ENCODE results near the gene GPR39.
"Not testable (repeated sequence)": the region's sequence is repeated elsewhere in the genome, so short reads cannot be mapped to it uniquely, and the experiment has no call there.

GPR39 gene

GRCh38 chr2:132416723-132417395, at the start of gene GPR39:
GPR39 (plus strand) TSS chr2:132416805.
- DNase-seq = no peak

GRCh38 chr2:132368191-132368590, 48.4 kb upstream of the GPR39 start:
- no peak for DNase-seq

DNA sequence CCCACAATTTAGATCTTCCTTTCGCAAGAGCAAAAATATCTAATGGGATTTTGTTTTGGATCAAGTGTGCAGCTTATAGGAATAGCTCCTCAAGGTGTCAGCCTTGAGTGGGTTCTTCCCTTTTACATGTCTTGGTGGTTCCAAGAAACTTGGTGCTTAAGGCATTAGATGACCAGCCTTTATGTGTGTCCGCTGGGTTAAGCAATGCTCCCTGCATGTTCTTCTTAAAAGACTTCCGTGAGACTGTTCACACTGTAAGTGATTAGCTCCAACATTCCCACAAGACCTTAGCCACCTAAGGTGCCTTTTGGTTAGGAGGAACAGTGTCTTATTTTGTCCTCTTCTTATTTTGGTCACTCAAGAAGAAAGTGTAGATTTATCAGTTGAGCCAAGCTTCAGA, 44.3 kb upstream of the GPR39 start:
- DNase-seq = no peak

GRCh38 chr2:132373391-132374135, 43.0 kb upstream of the GPR39 start:
- DNase-seq = no peak

- DNase-seq = no peak
Measured at GRCh38 chr2:132374151-132374550, 42.5 kb upstream of the GPR39 start.

GRCh38 chr2:132374551-132374950, 42.1 kb upstream of the GPR39 start:
- DNase-seq = no peak

DNA sequence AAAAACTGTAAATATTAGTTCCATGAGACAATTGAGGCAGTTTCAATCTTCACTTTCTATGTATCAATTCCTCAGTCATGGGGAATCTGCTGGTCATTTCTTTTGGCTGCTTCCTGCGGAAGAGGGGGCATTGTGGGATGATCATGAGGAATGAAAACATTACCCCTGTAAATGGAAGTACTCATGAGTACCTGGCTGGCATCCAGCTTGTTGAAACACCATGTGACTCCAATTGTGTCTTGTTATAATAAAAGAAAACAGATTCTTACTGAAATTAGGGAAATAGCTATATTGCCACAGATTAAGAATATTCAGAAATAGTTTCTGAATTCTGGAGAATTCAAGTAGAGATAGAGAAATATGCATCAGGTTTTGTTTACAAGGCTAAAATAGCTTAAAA, 41.6 kb upstream of the GPR39 start:
- DNase-seq = no peak

DNA sequence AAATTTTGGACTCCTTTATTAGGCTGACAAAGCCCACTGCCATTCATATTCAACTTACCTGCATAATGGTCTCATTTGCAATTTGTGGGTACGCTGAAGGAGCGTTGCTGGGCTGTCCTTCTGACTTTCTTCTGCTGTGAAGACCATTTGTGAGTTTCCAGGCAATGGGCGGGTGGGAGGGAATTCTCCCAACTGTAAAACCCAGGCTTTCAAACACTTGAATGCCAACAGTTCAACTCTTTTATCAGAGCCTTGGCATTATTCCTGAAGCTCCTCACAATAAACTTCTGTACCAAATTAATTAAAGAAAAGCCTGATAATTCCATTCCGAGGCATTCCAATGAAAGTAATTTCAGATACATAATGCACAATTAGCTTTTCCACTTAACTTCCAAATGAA, 35.2 kb upstream of the GPR39 start:
- no peak for DNase-seq

GRCh38 chr2:132383956-132384355, 32.6 kb upstream of the GPR39 start:
- no peak for DNase-seq

- no peak for DNase-seq
Measured at GRCh38 chr2:132384491-132385151, 32.0 kb upstream of the GPR39 start.

GRCh38 chr2:132387126-132387525, 29.5 kb upstream of the GPR39 start:
- DNase-seq = no peak

- DNase-seq = no peak
Measured at GRCh38 chr2:132390076-132390475, 26.5 kb upstream of the GPR39 start.

GRCh38 chr2:132391378-132391777, 25.2 kb upstream of the GPR39 start:
- DNase-seq = no peak

- no peak for DNase-seq
Measured at GRCh38 chr2:132392221-132392620, 24.4 kb upstream of the GPR39 start.

GRCh38 chr2:132392879-132393278, 23.7 kb upstream of the GPR39 start:
- DNase-seq = no peak

GRCh38 chr2:132397042-132397441, 19.6 kb upstream of the GPR39 start:
- not testable (repeated sequence) for DNase-seq

GRCh38 chr2:132400169-132400900, 16.3 kb upstream of the GPR39 start:
- no peak for DNase-seq

DNA sequence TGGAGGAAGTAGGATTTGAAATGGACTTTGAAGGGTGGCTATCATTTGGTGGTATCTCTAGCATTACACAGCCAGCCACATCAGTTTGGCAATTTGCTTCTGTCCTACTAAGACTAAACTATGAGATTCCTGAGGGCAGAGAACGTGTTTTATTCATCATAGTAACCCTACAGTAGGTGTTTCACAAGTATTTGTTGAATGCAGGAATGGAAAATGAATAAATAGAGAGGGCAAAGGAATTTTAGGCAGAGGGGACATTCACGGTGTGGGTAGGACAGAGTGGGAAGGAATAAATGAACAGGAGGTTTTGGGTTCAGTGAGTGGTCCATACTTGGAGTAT, 15.7 kb upstream of the GPR39 start:
- DNase-seq = no peak

GRCh38 chr2:132401326-132401725, 15.3 kb upstream of the GPR39 start:
- DNase-seq = no peak

DNA sequence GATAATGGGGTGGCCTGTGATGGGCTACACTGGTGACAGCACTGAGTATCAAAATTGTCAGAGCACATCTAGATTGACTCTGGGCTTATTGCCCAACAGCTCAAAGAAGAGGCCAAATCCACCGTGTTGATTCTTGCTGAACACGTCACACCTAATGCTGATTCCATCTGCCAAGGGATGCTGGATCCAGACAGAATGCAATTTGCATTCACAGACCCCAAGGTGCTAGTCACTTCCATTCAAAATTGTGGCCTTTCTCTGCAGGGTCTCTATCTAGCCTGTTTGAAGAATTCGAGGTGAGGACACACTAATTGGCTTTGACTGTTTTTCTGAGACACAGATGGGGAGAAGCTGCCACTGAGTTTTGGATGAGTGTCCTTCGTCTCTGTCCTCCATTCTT, 13.5 kb upstream of the GPR39 start:
- DNase-seq = no peak

DNA sequence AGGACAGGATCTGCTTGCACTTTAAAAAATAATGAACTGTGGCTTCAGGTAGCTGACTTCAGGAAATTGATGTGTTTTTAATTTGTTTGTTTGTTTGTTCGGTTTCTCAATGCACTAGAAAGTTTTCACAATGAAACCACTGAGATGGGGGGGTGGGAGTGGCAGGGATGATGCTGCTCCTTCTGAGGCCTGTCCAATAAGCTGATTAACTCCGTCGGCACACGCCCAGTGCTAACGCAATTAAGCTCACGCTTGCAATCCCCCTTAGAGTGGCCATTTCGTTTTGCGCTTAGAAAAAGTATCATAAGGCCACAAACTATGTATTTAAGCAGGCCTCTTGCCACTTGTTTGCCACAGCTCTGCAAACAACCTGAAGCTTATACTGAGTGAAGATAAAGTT, 12.5 kb upstream of the GPR39 start:
- no peak for DNase-seq

GRCh38 chr2:132407784-132408183, 8.8 kb upstream of the GPR39 start:
- DNase-seq = no peak

GRCh38 chr2:132412021-132412420, 4.6 kb upstream of the GPR39 start:
- DNase-seq = no peak

- DNase-seq = no peak
Measured at GRCh38 chr2:132414081-132414480, 2.5 kb upstream of the GPR39 start.

Data from NK-92 treated with Interleukin-12 subunit alpha and Interleukin-12 subunit beta, amount 100 ng/mL, for 24 hours (cell line).